HG03460 (cell line): ENCODE measurements around the gene NPB.

Experiments
- ATAC-seq: cut with Tn5 transposase; IDR thresholded peaks from one replicate; pipeline ENCODE4 v1.9.1; 2021; ENCODE audit not compliant: unreplicated experiment

The NPB gene

GRCh38 chr17:81902023-81902652 lies at the start of gene NPB:
Gene NPB, plus strand, starts transcription at chr17:81902238. Its CDS starts 40 bp downstream, at chr17:81902278.
- no peak for ATAC-seq

DNA sequence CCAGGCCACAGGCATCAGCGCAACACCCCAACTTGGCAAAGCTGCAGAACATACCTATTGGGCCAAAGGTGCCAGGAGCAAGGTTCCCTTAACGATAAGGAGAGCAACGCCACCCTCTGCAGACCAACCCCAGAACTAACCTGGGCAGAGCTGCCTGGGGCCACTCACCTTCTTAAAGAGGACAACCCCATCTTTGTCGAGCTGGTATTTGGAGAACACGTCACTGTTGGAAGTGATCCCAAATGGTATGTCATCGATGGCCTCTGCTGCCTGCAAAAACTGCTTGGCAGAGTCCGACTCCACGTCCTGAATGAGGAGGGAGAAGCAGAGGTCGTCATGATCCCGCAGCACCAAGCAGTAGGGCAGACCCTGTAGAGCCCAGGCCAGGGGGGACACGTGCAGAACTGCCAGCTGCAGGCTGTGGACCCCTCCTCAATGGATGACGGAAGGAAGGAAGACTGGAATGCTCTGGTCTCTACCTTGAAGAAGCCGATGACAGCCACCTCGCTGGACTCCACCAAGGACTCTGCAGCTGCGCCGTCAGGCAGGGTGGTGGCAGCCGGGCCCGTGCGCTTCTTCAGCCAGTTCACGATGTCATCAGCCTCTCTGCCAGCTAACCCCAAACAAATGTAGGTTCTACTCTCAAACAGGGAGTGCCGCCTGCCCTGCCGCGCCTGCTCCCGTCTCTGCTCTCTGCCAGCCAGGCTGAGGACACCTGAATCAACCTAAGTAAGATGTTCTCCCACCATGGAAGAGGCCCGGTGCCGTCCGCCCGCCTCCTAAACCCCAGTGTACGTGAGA lies 46.9 kb upstream of the NPB start:
- no peak for ATAC-seq

GRCh38 chr17:81858170-81858966 lies 43.7 kb upstream of the NPB start:
- ATAC-seq, result no peak

DNA sequence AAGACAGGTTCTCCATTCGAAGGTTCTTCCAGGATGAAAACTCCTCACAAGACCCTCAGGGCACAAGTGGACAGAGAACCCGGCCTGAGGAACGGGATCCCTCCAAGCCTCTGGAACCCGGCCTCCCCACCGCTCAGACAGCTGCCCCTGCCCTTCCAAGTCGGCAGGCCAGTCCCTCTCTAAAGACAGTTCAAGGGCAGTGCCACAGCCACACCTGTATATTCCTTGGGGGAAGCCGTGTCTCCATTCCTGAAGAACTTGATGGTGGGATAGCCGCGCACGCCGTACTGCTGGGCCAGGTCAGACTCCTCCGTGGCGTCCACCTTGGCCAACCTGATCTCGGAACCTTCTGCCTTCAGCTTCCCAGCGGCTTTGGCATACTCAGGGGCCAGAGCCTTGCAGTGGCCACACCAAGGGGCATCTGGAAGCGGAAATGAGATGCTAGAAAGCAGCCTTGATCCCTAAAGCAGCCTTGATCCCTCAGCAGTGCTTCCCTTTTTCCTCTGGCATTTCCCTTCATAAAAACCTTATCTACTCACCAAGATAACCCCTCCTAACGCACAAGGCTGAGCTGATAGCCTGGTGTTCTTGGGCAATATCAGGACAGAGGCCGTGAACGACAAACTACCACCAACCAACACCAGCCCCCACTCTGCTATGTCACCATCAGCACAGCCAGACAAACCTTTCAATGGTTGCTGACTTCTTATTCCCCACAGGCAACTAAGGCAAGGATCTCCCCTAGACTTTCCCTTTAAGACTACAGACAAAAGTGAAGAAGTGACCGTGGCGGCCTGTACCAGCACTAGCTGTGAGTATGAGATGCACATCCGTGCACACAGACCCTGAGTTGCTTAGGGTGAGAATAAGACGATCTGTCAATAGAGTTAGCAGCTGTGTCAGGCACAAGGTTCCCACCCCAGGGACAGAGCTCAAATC lies 42.8 kb upstream of the NPB start:
- ATAC-seq, result no peak

DNA sequence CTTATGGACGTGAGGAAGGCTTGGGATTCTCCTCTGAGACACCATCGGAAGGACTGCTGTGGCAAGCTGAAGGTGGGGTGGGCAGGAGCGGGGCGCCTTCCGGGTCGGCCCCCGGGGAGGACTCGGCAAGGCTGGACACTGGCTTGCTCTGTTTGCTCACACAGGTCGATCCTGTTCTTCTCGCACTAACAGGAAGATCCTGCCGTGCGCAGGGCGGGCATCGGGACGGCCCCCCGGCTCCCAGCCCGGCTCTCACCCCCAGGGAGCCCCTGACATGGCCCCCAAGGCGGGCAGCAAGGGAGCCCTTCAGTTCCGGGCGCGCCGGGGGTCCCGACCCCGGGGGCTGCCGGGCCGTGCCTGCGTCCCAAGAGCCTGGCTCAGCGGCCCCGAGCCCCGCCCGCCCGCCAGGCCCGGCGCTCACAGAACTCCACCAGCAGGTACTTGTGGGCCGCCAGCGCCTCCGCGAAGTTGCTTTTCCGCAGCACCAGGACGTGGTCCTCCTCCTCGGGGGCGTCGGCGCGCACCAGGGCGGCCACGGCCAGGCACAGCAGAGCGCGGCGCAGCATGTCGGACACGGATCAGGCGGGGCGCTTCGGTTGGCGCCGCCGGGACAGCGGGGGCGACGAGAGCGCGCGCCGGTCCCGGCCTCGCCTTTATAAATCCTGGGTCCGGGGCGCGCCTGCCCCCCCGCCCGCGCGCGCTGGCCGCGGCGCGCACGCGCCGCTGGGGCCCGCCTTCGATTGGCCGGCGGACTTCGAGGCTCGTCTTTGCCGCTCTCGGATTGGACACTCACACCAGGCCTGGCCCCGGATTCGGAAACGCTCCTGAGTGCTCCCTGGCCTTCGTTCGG lies 41.9 kb upstream of the NPB start, which contains the start of gene P4HB:
TSS of gene P4HB (minus strand) at position 630 of the 850 bp plus-strand sequence. CDS start at position 566, 64 bp downstream.
- ATAC-seq, result peak; percentile 4

GRCh38 chr17:81860756-81861568 lies 41.1 kb upstream of the NPB start:
- peak; percentile 78 for ATAC-seq

DNA sequence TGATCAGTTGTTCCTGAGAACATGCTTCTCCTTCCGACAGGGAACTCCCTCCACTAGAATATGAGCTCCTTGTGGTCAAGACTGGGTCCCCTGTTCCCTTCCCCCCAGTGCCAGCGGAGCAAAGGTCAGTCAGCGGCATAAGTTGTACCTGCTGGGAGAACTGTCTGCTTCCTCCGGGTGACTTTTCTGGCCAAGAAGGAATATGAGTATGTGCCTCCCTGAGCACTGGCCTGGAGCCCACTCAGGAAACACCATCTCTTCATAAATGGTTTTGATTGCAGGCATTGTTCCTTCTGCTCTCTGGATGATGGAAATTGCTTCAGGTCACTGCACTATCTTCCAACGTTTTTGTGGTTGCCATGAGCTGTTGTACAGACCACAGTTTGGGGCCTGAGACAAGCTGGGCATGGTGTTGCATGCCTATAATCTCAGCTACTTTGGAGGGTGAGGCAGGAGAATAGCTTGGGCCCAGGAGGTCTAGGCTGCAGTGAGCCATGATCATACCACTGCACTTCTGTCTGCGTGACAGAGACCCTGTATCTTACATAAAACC lies 38.8 kb upstream of the NPB start:
- no peak for ATAC-seq

GRCh38 chr17:81863833-81864768 lies 37.9 kb upstream of the NPB start:
- no peak for ATAC-seq

GRCh38 chr17:81865358-81865732 lies 36.7 kb upstream of the NPB start:
- no peak for ATAC-seq

DNA sequence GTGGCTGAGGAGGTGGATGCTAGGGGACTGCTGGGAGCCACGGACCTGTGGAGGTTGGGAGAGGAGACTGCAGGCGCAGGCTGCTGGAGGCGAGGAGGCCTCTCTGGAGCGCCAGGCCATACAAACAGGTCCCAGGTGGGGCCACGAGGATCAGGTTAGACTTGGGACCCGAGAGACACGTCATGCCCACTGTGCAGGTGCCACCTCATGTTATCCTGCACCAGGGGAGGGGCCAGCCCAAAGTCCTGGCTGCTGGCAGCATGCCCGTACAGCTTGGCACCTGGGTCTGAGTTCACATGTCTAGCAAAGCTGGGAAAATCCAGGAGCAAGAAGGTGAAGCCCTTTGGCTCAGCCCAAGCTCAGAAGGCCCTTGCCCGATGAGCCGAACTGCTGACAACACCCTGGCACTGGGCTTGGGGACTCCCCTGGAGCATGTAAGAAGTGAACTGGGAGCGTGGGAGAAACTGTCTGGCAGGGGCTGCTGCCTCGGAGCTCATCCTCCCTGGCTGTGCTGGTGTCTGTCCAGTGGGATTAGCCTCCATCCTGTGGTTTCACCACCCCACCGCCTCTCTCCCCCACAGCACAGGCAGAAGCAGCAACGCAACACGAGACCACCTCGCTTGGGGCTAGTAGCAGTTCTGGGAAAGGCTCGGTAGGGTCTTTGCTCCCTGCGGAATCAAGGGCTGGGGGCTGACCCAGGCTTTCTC lies 36.2 kb upstream of the NPB start:
- ATAC-seq, result no peak

DNA sequence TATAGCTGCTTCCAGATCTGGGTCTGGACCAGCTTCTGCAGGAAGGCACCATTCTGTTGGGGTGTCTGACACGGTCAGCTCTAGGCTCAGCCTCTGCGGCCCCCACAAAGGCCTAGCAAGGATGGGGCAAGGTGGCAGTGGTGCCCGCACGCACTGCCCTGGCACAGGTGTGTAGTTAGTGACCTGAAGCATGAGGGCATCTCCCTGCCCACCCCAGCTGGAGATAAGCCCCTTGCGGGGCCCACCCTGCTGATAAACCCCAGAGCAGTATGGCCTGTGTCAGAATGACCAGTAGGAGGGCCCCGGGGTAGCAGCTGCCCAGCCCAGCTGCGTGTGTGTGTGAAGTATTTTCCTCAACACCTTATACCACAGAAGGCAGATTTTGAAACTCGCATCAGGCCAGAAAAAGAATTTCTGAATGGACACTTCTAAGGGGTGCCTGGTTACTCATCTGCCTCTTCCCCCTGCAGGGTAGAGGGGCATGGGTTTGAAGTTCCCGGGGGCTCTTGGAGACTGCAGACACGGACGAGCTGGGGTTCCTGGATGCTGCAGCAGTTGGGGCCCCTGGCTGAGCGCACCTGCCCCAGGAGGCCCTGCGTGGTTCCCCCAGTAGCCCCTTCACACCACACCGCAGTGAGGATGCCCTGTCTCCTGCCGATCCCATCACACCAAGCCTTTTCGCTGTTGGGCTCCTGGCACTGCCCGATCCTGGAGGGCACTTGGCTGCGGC lies 35.4 kb upstream of the NPB start:
- ATAC-seq, result no peak

- ATAC-seq, result no peak
Observed at GRCh38 chr17:81867170-81867990, 34.7 kb upstream of the NPB start.

DNA sequence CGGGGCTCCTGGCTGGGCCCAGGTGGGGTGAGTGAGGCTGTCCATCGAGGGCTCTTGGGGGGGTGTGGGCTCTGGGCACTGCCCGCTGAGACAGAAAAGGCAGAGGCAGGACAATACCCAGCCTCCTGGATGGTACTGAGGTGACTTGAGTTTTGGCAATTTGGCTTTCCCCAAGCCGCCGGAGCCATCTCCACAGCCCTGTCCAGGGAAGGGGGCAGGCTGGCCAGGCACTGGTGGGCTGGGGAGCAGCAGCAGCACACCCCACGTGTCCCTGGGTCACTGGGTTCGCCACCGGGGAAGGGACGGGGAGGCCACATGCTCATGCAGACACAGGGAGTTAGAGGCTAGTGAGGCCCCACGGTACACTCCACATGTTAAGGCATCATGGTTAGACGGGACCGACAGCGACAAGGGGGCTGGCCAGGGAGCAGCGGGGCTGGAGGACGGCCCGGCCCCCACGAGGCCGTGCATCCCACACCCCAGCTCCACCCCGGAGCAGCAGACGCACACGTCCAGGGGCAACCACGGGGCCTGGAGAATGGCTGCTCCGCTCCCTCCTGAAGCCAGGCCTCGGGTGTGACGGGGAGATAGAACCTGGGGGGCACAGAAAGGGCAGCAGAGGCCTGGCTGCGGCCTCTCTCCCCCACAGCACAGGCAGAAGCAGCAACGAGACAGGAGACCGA lies 33.9 kb upstream of the NPB start:
- ATAC-seq, result no peak

DNA sequence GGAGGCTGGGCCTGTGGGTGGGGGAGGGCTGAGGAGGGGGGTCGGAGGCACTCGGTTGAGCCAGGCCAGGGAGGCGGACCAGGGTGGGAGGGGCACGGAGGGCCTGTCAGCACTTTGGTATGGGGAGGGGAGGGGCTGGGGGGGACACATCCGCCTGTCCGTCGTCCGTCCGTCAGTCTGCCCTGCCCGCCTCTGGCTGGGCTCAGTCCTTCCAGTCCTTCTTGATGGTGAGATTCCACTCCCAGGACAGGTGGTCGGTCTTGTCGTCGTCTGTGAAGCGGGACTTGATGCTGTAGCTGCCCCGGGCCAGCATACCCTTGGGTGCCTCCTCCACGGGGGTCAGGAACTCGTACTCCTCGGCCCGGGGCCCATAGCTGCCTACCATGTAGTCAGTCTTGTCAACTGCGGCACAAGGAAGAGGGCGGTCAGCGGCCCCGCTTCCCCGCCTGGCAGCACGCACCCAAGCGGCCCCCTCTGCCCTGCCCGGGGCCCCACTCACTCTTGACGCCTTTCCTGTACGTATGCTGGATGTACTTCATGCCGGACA lies 33.3 kb upstream of the NPB start:
- no peak for ATAC-seq
